HepG2 (cell line): ENCODE results near the gene TRIM34. TPM values are rescaled to one million over a fixed set of nuclear protein-coding genes. Genes with fewer than 3 reads are reported as not detected.

Experiments
- CREM ChIP-seq, 2 experiments: sonication (generic) in 1 of 2; formaldehyde crosslinking in 1 of 2; IDR thresholded peaks; 2 replicates each; pipeline versions ENCODE4 v1.4.0 to v1.6.1; 2016 to 2020; ENCODE audit warnings: antibody characterized with exemption in 1 of 2, mild to moderate bottlenecking in 1 of 2, missing genetic modification reagents in 1 of 2
- ESRRA ChIP-seq: sonication (generic); formaldehyde crosslinking; IDR thresholded peaks from 2 replicates; pipeline ENCODE4 v1.5.1; 2020; ENCODE audit warnings: mild to moderate bottlenecking, low read depth, missing genetic modification reagents
- HDAC2 ChIP-seq: sonication (generic); formaldehyde crosslinking; IDR thresholded peaks from 2 replicates; pipeline ENCODE4 v1.4.0; 2020; ENCODE audit warnings: missing genetic modification reagents
- JUN ChIP-seq: sonication (generic); formaldehyde crosslinking; IDR thresholded peaks from 2 replicates; pipeline ENCODE4 v1.4.0; 2020; ENCODE audit warnings: mild to moderate bottlenecking, missing genetic modification reagents
- KLF15 ChIP-seq: sonication (generic); formaldehyde crosslinking; IDR thresholded peaks from 2 replicates; pipeline ENCODE4 v1.8.1; 2023; ENCODE audit warnings: borderline replicate concordance, mild to moderate bottlenecking, inconsistent platforms, missing genetic modification reagents, mixed read lengths
- NBN ChIP-seq: fragments of 450-650 bp; conservative IDR thresholded peaks from 2 replicates; pipeline ENCODE4 v1.6.1; 2017
- PCBP2 ChIP-seq: fragments of 200-400 bp; formaldehyde crosslinking; optimal IDR thresholded peaks from 2 replicates; pipeline ENCODE3; 2018; ENCODE audit warnings: low read length, low read depth; ENCODE audit not compliant: poor library complexity, severe bottlenecking
- PTBP1 ChIP-seq: fragments of 200-400 bp; formaldehyde crosslinking; IDR thresholded peaks from 2 replicates; pipeline ENCODE4 v1.6.1; 2018; ENCODE audit warnings: low read length, low read depth; ENCODE audit not compliant: poor library complexity, severe bottlenecking
- SOX5 ChIP-seq: IDR thresholded peaks from 2 replicates; pipeline ENCODE4 v1.6.1; 2016; ENCODE audit warnings: borderline replicate concordance
- SPEN ChIP-seq: sonication (generic); formaldehyde crosslinking; IDR thresholded peaks from 2 replicates; pipeline ENCODE4 v1.5.1; 2020; ENCODE audit warnings: low read depth, mild to moderate bottlenecking, missing genetic modification reagents
- THYN1 ChIP-seq: sonication (generic); formaldehyde crosslinking; IDR thresholded peaks from 2 replicates; pipeline ENCODE4 v1.8.1; 2023; ENCODE audit warnings: low read depth, mild to moderate bottlenecking, moderate library complexity, missing genetic modification reagents, borderline replicate concordance
- ZBTB20 ChIP-seq: sonication (generic); formaldehyde crosslinking; IDR thresholded peaks from 2 replicates; pipeline ENCODE4 v1.8.1; 2023; ENCODE audit warnings: missing genetic modification reagents, low read depth, mild to moderate bottlenecking, borderline replicate concordance
- ZFP41 ChIP-seq: sonication (generic); formaldehyde crosslinking; IDR thresholded peaks from 2 replicates; pipeline ENCODE4 v1.4.0; 2020; ENCODE audit warnings: mild to moderate bottlenecking, missing genetic modification reagents, borderline replicate concordance
- ZNF101 ChIP-seq: sonication (generic); formaldehyde crosslinking; IDR thresholded peaks from 2 replicates; pipeline ENCODE4 v1.4.0; 2020; ENCODE audit warnings: mild to moderate bottlenecking, low read depth, missing genetic modification reagents, borderline replicate concordance
- ZNF17 ChIP-seq: sonication (generic); formaldehyde crosslinking; IDR thresholded peaks from 2 replicates; pipeline ENCODE4 v1.5.0; 2020; ENCODE audit warnings: mild to moderate bottlenecking, missing genetic modification reagents
- ZNF253 ChIP-seq: sonication (generic); formaldehyde crosslinking; IDR thresholded peaks from 2 replicates; pipeline ENCODE4 v1.8.0; 2022; ENCODE audit warnings: mild to moderate bottlenecking, missing genetic modification reagents, borderline replicate concordance
- ZNF33A ChIP-seq: sonication (generic); formaldehyde crosslinking; IDR thresholded peaks from 2 replicates; pipeline ENCODE4 v1.5.1; 2020; ENCODE audit warnings: missing genetic modification reagents, mild to moderate bottlenecking, moderate library complexity, borderline replicate concordance
- ZNF484 ChIP-seq: sonication (generic); formaldehyde crosslinking; IDR thresholded peaks from 2 replicates; pipeline ENCODE4 v1.5.1; 2020; ENCODE audit warnings: mild to moderate bottlenecking, low read depth, missing genetic modification reagents, borderline replicate concordance
- ZNF510 ChIP-seq: sonication (generic); formaldehyde crosslinking; IDR thresholded peaks from 2 replicates; pipeline ENCODE4 v1.4.0; 2020; ENCODE audit warnings: low read depth, mild to moderate bottlenecking, missing genetic modification reagents
- ZNF605 ChIP-seq: sonication (generic); formaldehyde crosslinking; IDR thresholded peaks from 2 replicates; pipeline ENCODE4 v1.8.0; 2022; ENCODE audit warnings: mild to moderate bottlenecking, missing genetic modification reagents
- ZNF670 ChIP-seq: sonication (generic); formaldehyde crosslinking; IDR thresholded peaks from 2 replicates; pipeline ENCODE4 v1.8.0; 2022; ENCODE audit warnings: mild to moderate bottlenecking, missing genetic modification reagents, borderline replicate concordance
- ZNF878 ChIP-seq: sonication (generic); formaldehyde crosslinking; IDR thresholded peaks from 2 replicates; pipeline ENCODE4 v1.8.1; 2023; ENCODE audit warnings: mild to moderate bottlenecking, missing genetic modification reagents, moderate library complexity
- polyA plus RNA-seq, 8 experiments: library from polyadenylated mRNA; depleted of rRNA in 3 of 8; stranded (reverse) in 7 of 8; unstranded in 1 of 8; fragments of >200 nt; fragmentation: Illumina TruSeq in 4 of 8; extraction: Trizol in 4 of 8; gene quantifications; 2 replicates each; pipeline versions ENCODE4 v1.2.1 to v1.2.3, GENCODE V29; 2011 to 2016; ENCODE audit warnings: low read depth in 4 of 8, missing spikeins in 1 of 8, mixed read lengths in 1 of 8; ENCODE audit not compliant: insufficient read depth in 1 of 8
- total RNA-seq, 5 experiments: library from RNA; depleted of rRNA; stranded (reverse); fragments of >200 nt; fragmentation: Illumina TruSeq; extraction: Trizol; gene quantifications; 2 replicates each; pipeline ENCODE4 v1.2.3, GENCODE V29; 2016; ENCODE audit warnings: low read depth in 1 of 5
- TF ChIP-seq, protein P1 (sequence below): sonication (generic); formaldehyde crosslinking; IDR thresholded peaks from 2 replicates; pipeline ENCODE4 v1.4.0; 2020; ENCODE audit warnings: missing genetic modification reagents, borderline replicate concordance
- TF ChIP-seq, protein P2 (sequence below): sonication (generic); formaldehyde crosslinking; IDR thresholded peaks from 2 replicates; pipeline ENCODE4 v1.8.1; 2023; ENCODE audit warnings: mild to moderate bottlenecking, moderate library complexity, missing genetic modification reagents
- TF ChIP-seq, protein P3 (sequence below): sonication (generic); formaldehyde crosslinking; conservative IDR thresholded peaks from 2 replicates; pipeline ENCODE4 v1.8.0; 2022; ENCODE audit warnings: mild to moderate bottlenecking, moderate library complexity, missing genetic modification reagents

Gene TRIM34
- total and polyA plus RNA-seq, 2 of the 13 experiments (the other 11 are each of a cell fraction or from before 2014, with no cell fraction given), result 0.13 to 0.42 TPM

DNA sequence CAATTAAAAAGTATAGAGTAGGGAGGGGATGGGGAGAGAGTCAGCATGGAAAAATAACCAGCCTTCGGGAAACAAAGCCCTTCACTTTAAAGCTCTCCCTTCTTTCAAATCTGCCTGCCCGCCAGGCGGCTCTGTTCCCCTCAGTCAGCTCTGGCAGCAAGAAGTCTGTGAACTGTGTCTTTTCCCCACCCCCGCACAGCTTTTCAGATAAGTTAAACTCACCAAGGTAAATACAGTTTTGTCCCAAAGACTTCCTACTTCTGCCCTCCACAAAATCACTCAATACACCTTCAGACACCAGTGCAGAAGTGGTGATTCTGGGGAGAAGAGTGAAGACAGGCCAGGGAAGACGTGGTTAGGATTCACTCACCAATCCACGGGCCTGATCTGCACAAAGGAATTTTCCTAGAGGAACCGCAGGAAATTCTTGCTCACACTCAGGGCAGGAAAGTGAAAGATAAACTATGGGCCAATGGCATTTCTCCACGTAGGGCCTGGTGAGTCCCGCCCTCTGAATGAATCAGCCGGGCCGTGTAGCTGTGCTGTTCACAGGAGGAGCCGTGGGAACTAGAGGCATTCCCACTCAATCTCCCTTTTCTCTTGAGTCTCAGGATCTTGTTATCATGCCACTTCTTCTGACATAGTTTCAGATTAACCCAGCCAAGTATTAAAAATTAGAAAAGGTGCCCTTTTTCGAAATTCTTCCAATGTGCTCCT is 60.0 kb downstream of the TRIM34 start, which contains the start of gene TRIM5 (continued):
- TF ChIP-seq, protein P1, sequence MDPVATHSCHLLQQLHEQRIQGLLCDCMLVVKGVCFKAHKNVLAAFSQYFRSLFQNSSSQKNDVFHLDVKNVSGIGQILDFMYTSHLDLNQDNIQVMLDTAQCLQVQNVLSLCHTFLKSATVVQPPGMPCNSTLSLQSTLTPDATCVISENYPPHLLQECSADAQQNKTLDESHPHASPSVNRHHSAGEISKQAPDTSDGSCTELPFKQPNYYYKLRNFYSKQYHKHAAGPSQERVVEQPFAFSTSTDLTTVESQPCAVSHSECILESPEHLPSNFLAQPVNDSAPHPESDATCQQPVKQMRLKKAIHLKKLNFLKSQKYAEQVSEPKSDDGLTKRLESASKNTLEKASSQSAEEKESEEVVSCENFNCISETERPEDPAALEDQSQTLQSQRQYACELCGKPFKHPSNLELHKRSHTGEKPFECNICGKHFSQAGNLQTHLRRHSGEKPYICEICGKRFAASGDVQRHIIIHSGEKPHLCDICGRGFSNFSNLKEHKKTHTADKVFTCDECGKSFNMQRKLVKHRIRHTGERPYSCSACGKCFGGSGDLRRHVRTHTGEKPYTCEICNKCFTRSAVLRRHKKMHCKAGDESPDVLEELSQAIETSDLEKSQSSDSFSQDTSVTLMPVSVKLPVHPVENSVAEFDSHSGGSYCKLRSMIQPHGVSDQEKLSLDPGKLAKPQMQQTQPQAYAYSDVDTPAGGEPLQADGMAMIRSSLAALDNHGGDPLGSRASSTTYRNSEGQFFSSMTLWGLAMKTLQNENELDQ (CRISPR knock-in tag), result no peak
- peak; percentile 67; the same call in 1 of the 2 replicates for TF ChIP-seq SPEN (CRISPR knock-in tag)
- no peak for TF ChIP-seq THYN1 (CRISPR knock-in tag)
- TF ChIP-seq KLF15 (CRISPR knock-in tag), result peak; percentile 55; the same call in 1 of the 2 replicates
- no peak for TF ChIP-seq JUN (CRISPR knock-in tag)
- TF ChIP-seq ZNF33A (CRISPR knock-in tag), result no peak
- no peak for TF ChIP-seq ZBTB20 (CRISPR knock-in tag)
- TF ChIP-seq ZNF17 (CRISPR knock-in tag), result no peak
- no peak for TF ChIP-seq ZFP41 (CRISPR knock-in tag)
- TF ChIP-seq ZNF670, result 0 out of 2 replicates have a peak, but pooled peaks have one; percentile 45
- no peak for TF ChIP-seq ZNF510 (CRISPR knock-in tag)
- TF ChIP-seq ZNF484 (CRISPR knock-in tag), result no peak
- TF ChIP-seq PTBP1, result no peak
- TF ChIP-seq HDAC2 (CRISPR knock-in tag), result no peak
- no peak for TF ChIP-seq ZNF605 (CRISPR knock-in tag)
- TF ChIP-seq, protein P2, sequence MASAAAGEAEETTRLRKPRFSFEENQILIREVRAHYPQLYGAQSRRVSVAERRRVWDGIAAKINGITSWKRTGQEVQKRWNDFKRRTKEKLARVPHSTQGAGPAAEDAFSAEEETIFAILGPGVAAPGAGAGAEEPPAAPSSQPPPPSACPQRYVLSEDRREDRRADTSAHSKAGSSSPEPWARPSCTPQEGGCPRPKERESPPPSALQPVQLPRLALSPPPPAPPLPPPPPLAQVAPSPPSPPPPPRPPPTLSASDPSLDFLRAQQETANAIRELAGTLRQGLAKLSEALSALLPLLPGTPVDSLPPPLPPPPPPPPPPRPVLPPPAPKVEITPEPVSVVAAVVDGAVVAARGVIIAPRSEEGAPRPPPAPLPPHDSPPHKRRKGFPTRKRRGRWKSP (CRISPR knock-in tag), result no peak
- TF ChIP-seq NBN, result no peak
- TF ChIP-seq ZNF101 (CRISPR knock-in tag), result no peak
- no peak for TF ChIP-seq SOX5
- no peak for TF ChIP-seq ZNF878
- no peak for TF ChIP-seq PCBP2
- TF ChIP-seq, protein P3, sequence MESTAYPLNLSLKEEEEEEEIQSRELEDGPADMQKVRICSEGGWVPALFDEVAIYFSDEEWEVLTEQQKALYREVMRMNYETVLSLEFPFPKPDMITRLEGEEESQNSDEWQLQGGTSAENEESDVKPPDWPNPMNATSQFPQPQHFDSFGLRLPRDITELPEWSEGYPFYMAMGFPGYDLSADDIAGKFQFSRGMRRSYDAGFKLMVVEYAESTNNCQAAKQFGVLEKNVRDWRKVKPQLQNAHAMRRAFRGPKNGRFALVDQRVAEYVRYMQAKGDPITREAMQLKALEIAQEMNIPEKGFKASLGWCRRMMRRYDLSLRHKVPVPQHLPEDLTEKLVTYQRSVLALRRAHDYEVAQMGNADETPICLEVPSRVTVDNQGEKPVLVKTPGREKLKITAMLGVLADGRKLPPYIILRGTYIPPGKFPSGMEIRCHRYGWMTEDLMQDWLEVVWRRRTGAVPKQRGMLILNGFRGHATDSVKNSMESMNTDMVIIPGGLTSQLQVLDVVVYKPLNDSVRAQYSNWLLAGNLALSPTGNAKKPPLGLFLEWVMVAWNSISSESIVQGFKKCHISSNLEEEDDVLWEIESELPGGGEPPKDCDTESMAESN (CRISPR knock-in tag), result 0 out of 2 replicates have a peak, but pooled peaks have one; percentile 29
- peak; percentile 63 for TF ChIP-seq CREM (IDR thresholded peaks at IDR 0.05)
- no peak for TF ChIP-seq CREM (CRISPR knock-in tag; IDR thresholded peaks at IDR 0.05)
- no peak for TF ChIP-seq ZNF253
- no peak for TF ChIP-seq ESRRA (CRISPR knock-in tag)
